Ecto neural progenitor cell (in vitro differentiated cells): ENCODE results near the gene SNRPD2.
"Not testable (repeated sequence)": the region's sequence is repeated elsewhere in the genome, so short reads cannot be mapped to it uniquely, and the experiment has no call there.

Source experiments
- DNase-seq: peaks from one replicate; pipeline ENCODE4 v3.0.0-alpha.2; 2018; ENCODE audit warnings: low spot score

Gene SNRPD2

GRCh38 chr19:45701676-45702075 lies 9.9 kb upstream of the SNRPD2 start:
- DNase-seq, result no peak

GRCh38 chr19:45693106-45693788 lies 1.5 kb upstream of the SNRPD2 start:
- peak; percentile 88 for DNase-seq

GRCh38 chr19:45692187-45693105 lies 693 bp upstream of the SNRPD2 start, which contains the start of gene QPCTL:
Gene QPCTL (plus strand): TSS chr19:45692666. CDS start chr19:45692704, 38 bp downstream.
- DNase-seq, result peak; percentile 97

- no peak for DNase-seq
Observed at GRCh38 chr19:45687599-45687998, 4.2 kb downstream of the SNRPD2 start.

GRCh38 chr19:45685045-45685444 lies 6.7 kb downstream of the SNRPD2 start:
- DNase-seq, result not testable (repeated sequence)

GRCh38 chr19:45682908-45683307 lies 8.8 kb downstream of the SNRPD2 start:
- no peak for DNase-seq

- no peak for DNase-seq
Observed at GRCh38 chr19:45682117-45682516, 9.6 kb downstream of the SNRPD2 start.

GRCh38 chr19:45681391-45682015 lies 10.2 kb downstream of the SNRPD2 start:
- peak; percentile 92 for DNase-seq

GRCh38 chr19:45677351-45678230 lies 14.2 kb downstream of the SNRPD2 start:
- peak; percentile 90 for DNase-seq

- DNase-seq, result no peak
Observed at GRCh38 chr19:45676851-45677263, 14.9 kb downstream of the SNRPD2 start.

GRCh38 chr19:45674946-45675345 lies 16.8 kb downstream of the SNRPD2 start:
- DNase-seq, result no peak

GRCh38 chr19:45670670-45671453 lies 20.9 kb downstream of the SNRPD2 start:
- DNase-seq, result peak; percentile 94

GRCh38 chr19:45668342-45668871 lies 23.3 kb downstream of the SNRPD2 start:
- no peak for DNase-seq

- peak; percentile 80 for DNase-seq
Observed at GRCh38 chr19:45667620-45668341, 24.0 kb downstream of the SNRPD2 start, which contains the start of gene GIPR. Gene GIPR (plus strand): TSS chr19:45668221. CDS start chr19:45669521, 1,300 bp downstream.

- no peak for DNase-seq
Observed at GRCh38 chr19:45664575-45664974, 27.2 kb downstream of the SNRPD2 start.

GRCh38 chr19:45663800-45664199 lies 28.0 kb downstream of the SNRPD2 start:
- DNase-seq, result no peak

- DNase-seq, result no peak
Observed at GRCh38 chr19:45660636-45661035, 31.1 kb downstream of the SNRPD2 start.

- no peak for DNase-seq
Observed at GRCh38 chr19:45659096-45659729, 32.5 kb downstream of the SNRPD2 start.

GRCh38 chr19:45657520-45658167 lies 34.1 kb downstream of the SNRPD2 start:
- no peak for DNase-seq
